ENCODE data around the gene SYNPO2. TPM values are rescaled to one million over a fixed set of nuclear protein-coding genes. Genes with fewer than 3 reads are reported as not detected.
A peak's percentile ranks its signal among the peaks of the same experiment; 100 is the strongest.

The SYNPO2 gene, protein sequence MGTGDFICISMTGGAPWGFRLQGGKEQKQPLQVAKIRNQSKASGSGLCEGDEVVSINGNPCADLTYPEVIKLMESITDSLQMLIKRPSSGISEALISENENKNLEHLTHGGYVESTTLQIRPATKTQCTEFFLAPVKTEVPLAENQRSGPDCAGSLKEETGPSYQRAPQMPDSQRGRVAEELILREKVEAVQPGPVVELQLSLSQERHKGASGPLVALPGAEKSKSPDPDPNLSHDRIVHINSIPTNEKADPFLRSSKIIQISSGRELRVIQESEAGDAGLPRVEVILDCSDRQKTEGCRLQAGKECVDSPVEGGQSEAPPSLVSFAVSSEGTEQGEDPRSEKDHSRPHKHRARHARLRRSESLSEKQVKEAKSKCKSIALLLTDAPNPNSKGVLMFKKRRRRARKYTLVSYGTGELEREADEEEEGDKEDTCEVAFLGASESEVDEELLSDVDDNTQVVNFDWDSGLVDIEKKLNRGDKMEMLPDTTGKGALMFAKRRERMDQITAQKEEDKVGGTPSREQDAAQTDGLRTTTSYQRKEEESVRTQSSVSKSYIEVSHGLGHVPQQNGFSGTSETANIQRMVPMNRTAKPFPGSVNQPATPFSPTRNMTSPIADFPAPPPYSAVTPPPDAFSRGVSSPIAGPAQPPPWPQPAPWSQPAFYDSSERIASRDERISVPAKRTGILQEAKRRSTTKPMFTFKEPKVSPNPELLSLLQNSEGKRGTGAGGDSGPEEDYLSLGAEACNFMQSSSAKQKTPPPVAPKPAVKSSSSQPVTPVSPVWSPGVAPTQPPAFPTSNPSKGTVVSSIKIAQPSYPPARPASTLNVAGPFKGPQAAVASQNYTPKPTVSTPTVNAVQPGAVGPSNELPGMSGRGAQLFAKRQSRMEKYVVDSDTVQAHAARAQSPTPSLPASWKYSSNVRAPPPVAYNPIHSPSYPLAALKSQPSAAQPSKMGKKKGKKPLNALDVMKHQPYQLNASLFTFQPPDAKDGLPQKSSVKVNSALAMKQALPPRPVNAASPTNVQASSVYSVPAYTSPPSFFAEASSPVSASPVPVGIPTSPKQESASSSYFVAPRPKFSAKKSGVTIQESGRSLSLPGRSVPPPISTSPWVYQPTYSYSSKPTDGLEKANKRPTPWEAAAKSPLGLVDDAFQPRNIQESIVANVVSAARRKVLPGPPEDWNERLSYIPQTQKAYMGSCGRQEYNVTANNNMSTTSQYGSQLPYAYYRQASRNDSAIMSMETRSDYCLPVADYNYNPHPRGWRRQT
- total RNA-seq: 109 TPM

DNA sequence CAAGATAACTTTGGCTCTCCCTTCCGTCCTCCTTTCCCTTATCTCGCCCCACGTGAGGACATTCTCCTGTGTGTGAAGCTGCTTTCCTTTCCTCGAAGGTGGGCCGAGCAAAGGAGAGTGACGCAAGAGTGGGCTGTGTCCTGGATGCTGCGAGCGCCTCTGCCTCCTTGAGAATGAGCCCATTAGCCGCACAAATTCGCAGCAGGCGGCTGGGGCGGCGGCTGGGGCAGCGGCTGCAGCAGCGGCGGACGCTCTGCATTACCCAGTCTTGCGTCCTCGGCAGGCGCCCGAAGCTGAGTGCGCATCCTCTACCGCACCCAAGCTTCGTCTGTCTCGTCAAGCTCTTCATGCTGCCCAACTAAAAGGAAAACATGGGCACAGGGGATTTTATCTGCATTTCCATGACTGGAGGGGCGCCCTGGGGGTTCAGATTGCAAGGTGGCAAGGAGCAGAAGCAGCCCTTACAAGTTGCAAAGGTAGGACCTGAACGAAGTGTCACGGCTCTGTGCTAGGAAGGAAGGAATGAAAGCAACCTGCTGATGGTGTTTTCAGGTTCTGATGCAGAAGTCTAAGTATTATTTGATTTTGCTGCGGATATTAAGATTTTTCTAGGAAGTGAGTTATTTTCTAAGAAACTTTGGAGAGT is at the start of gene SYNPO2:
Gene SYNPO2, plus strand, starts transcription at position 189 of the 646 bp plus-strand sequence. Its CDS starts 183 bp downstream, at position 372.
- intact Hi-C loops (cut with DNase I): loop anchor here (2.0 to 10.0 kb wide), 3 partner anchors 54 to 142 kb away; partner anchors contain the start of gene SEC24D
- Histone ChIP-seq H3K27me3 (no peaks in the 10 kb centered on the region), H3K36me3 (no peaks in the 10 kb centered on the region), H3K4me3 (peak within 1 kb of the TSS; percentile 62), H3K4me1 (peaks cover 11% of the 10 kb centered on the region), H3K27ac (peak within 1 kb of the TSS; percentile 80), H3K9me3 (no peaks in the 10 kb centered on the region)
- DNase-seq (ENCODE audit: extremely low spot score in 2 of 2): peak in 1 of 2 donors; percentile 93
- TF ChIP-seq CTCF (IDR thresholded peaks at IDR 0.05) (no peak), POLR2A (IDR thresholded peaks at IDR 0.05) (peak in 1 of 2 donors; percentile 73), POLR2AphosphoS5 (IDR thresholded peaks at IDR 0.05; ENCODE audit: insufficient read depth in 1 of 2, low read depth in 1 of 2) (peak; percentile 56 to 96)

GRCh38 chr4:118839221-118839927 is 49.3 kb upstream of the SYNPO2 start:
- DNase-seq (ENCODE audit: extremely low spot score in 2 of 2): no peak
- peaks cover 13% of the 10 kb centered on the region for H3K4me1 ChIP-seq
- no peaks in the 10 kb centered on the region for H3K27me3 ChIP-seq
- intact Hi-C loops (cut with DNase I): loop anchor here (10.0 kb wide), 2 partner anchors 45 to 65 kb away; partner anchors contain the start of gene SYNPO2
- no peaks in the 10 kb centered on the region for H3K36me3 ChIP-seq
- TF ChIP-seq POLR2AphosphoS5 (IDR thresholded peaks at IDR 0.05; ENCODE audit: insufficient read depth in 1 of 2, low read depth in 1 of 2) (no peak), POLR2A (IDR thresholded peaks at IDR 0.05) (no peak), CTCF (IDR thresholded peaks at IDR 0.05) (no peak)
- no peak overlapping the region for H3K4me3 ChIP-seq
- H3K9me3 ChIP-seq: no peaks in the 10 kb centered on the region
- no peak overlapping the region for H3K27ac ChIP-seq

DNA sequence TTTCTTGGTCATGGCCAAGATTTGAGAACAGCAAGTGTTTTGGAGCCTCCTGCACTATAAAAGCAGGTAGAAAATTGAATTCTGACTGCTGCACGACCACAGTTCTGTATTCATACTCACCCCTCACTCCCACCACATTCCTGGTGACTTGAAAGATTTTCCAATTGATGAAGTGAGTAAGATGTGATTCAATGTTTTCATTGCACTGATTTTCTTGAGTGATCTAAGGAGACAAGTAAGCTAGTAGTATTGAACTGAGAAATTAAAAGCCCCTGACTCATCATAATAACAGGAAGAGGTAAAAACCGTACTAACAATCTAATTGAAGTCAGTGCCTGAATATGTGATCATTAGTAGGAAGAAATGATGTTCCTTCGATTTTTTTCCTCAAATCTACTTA is 46.6 kb upstream of the SYNPO2 start:
- DNase-seq (ENCODE audit: extremely low spot score in 2 of 2): no peak
- TF ChIP-seq POLR2A (IDR thresholded peaks at IDR 0.05) (no peak), POLR2AphosphoS5 (IDR thresholded peaks at IDR 0.05; ENCODE audit: insufficient read depth in 1 of 2, low read depth in 1 of 2) (no peak), CTCF (IDR thresholded peaks at IDR 0.05) (no peak)
- intact Hi-C loops (cut with DNase I): no loop called here
- H3K27me3 ChIP-seq: no peaks in the 10 kb centered on the region
- H3K4me1 ChIP-seq: no peaks in the 10 kb centered on the region
- H3K27ac ChIP-seq: no peak overlapping the region
- H3K4me3 ChIP-seq: no peak overlapping the region
- H3K9me3 ChIP-seq: no peaks in the 10 kb centered on the region
- H3K36me3 ChIP-seq: no peaks in the 10 kb centered on the region

DNA sequence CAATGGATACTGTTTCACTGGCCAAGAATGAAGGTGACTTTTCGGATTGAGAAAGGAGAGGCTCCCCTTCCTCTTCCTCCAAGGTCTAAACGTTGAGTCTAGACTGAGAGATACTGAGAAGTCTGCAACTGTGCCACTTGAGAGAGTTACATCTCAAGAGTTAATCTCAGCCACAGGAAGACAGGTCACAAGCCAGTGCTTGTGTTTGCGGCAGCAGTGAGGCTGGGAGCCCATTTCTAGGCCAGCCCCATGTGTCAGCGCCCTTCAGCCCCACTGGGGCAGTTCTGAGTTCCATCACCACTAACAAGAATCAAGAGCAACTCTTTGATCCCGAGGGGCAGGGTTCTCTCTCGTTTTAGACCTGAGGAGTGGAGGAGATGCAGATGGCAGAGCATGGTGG is 45.4 kb upstream of the SYNPO2 start:
- no peak overlapping the region for H3K27ac ChIP-seq
- DNase-seq (ENCODE audit: extremely low spot score in 2 of 2): no peak
- TF ChIP-seq CTCF (IDR thresholded peaks at IDR 0.05): no peak
- no peak for TF ChIP-seq POLR2A (IDR thresholded peaks at IDR 0.05)
- no peak for TF ChIP-seq POLR2AphosphoS5 (IDR thresholded peaks at IDR 0.05; ENCODE audit: insufficient read depth in 1 of 2, low read depth in 1 of 2)
- no peaks in the 10 kb centered on the region for H3K27me3 ChIP-seq
- intact Hi-C loops (cut with DNase I): no loop called here
- no peaks in the 10 kb centered on the region for H3K36me3 ChIP-seq
- H3K4me1 ChIP-seq: no peaks in the 10 kb centered on the region
- no peak overlapping the region for H3K4me3 ChIP-seq
- H3K9me3 ChIP-seq: no peaks in the 10 kb centered on the region

Data from vagina (tissue), 2 donors.